Adrenal gland (tissue), 5 donors: ENCODE results near the gene USP25.

Experiments used
- CTCF ChIP-seq, 6 experiments: fragments of 450-650 bp in 4 of 6; fragments of 200-600 bp in 2 of 6; sonication (generic) in 1 of 6; IDR thresholded peaks; 1 replicate in 5 of 6; 2 replicates in 1 of 6; pipeline versions ENCODE4 v1.5.1 to v1.8.0; 2016 to 2021; ENCODE audit warnings: antibody characterized with exemption in 6 of 6, mild to moderate bottlenecking in 2 of 6, moderate library complexity in 1 of 6
- POLR2A ChIP-seq, 2 donors: fragments of 450-650 bp; IDR thresholded peaks; one replicate each; pipeline ENCODE4 v1.6.1; 2017; ENCODE audit warnings: antibody characterized with exemption in 2 of 2, mild to moderate bottlenecking in 2 of 2, moderate library complexity in 1 of 2
- donor health status: DM: no; HTN: no; CAD: no.

GRCh38 chr21:15820327-15820726, 90.5 kb downstream of the USP25 start:
- no peak for TF ChIP-seq POLR2A (IDR thresholded peaks at IDR 0.05)
- TF ChIP-seq CTCF (IDR thresholded peaks at IDR 0.05) = no peak
